GM12892 (cell line): Measurements from ENCODE around the gene TPSAB1.

ENCODE experiments used
- POLR2A ChIP-seq: IDR thresholded peaks from 2 replicates; pipeline ENCODE4 v1.6.1; 2011; ENCODE audit warnings: low read depth, low read length, control low read depth
- POLR2AphosphoS5 ChIP-seq: IDR thresholded peaks from 2 replicates; pipeline ENCODE4 v1.6.1; 2011; ENCODE audit warnings: low read depth, low read length, control low read depth
- TAF1 ChIP-seq: IDR thresholded peaks from 2 replicates; pipeline ENCODE4 v1.6.1; 2011; ENCODE audit warnings: low read depth, mild to moderate bottlenecking, control low read depth, low read length, borderline replicate concordance

GRCh38 chr16:1221628-1222552 lies 18.6 kb upstream of the TPSAB1 start:
- TF ChIP-seq POLR2AphosphoS5 (no peak), TAF1 (no peak), POLR2A (no peak)
